ENCODE results near the gene CABP4.

The CABP4 gene

DNA sequence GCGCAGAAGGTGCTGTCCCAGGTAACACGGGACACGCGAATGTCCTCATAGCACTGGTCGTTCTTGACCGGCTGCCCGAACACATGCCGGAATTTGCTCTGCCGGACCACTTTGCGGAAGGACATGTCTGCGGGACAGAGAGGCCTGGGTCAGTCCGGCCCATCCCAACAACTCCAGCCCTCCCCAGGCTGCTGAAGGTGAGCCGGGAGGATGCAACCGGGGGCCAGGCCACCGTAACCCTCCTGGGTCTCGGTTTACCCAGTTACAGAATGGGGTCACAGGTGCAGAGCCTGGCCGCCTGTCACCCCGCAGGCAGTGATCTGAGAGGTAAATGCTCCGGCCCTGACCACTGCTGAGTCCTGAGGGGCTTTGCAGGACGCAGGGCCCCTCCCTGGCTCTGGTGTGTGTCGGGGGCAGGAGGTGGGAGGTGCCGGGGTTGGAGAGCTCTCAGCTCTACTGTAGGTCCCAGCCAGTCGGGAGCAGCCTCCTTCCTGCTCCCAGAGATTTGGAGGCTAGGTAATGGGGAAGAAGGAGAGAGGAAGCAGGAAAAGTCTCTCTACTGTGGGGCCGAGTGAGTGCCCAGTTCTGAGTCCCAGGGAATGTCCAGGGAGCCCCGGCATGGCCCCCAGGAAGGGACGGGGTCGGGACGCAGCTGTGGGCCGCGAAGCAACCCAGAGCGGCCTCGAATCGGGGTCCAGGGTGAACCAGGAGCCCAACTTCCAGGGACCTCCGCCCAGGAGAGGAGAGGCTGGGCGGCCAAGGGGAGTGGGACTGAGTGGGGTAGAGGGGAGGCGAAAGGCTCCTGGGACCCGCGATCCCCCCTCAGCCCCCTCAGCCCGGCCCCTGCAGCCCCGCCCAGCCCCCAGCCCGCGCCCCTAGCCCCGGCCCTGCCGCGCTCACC, 12.4 kb upstream of the CABP4 start:
- TF ChIP-seq, protein P1, sequence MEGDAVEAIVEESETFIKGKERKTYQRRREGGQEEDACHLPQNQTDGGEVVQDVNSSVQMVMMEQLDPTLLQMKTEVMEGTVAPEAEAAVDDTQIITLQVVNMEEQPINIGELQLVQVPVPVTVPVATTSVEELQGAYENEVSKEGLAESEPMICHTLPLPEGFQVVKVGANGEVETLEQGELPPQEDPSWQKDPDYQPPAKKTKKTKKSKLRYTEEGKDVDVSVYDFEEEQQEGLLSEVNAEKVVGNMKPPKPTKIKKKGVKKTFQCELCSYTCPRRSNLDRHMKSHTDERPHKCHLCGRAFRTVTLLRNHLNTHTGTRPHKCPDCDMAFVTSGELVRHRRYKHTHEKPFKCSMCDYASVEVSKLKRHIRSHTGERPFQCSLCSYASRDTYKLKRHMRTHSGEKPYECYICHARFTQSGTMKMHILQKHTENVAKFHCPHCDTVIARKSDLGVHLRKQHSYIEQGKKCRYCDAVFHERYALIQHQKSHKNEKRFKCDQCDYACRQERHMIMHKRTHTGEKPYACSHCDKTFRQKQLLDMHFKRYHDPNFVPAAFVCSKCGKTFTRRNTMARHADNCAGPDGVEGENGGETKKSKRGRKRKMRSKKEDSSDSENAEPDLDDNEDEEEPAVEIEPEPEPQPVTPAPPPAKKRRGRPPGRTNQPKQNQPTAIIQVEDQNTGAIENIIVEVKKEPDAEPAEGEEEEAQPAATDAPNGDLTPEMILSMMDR (conservative IDR thresholded peaks at IDR 0.05; ENCODE audit: low read depth, low read length), result no peak
- H3K4me3 ChIP-seq (ENCODE audit: low read length), result peak overlapping the region; percentile 78
- no peak for DNase-seq (ENCODE audit: low read depth)

DNA sequence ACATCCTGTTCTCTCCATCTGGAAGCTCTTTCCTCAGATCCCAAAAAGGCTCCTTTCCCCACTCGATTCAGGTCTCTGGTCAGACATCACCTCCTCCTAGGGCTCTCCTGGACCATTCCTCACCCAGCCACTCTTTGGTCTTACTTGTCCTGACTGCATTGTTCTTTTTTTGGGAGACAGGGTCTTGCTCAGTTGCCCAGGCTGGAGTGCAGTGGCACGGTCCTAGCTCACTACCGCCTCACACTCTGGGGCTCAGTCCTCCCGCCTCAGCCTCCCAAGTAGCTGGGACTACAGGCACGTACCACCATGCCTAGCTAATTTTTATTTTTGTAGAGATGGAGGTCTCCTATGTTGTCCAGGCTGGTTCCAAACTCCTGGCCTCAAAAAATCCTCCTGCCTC, 9.6 kb upstream of the CABP4 start:
- no peak overlapping the region for H3K4me3 ChIP-seq (ENCODE audit: low read length)
- TF ChIP-seq, protein P1 (conservative IDR thresholded peaks at IDR 0.05; ENCODE audit: low read depth, low read length), result no peak
- no peak for DNase-seq (ENCODE audit: low read depth)

DNA sequence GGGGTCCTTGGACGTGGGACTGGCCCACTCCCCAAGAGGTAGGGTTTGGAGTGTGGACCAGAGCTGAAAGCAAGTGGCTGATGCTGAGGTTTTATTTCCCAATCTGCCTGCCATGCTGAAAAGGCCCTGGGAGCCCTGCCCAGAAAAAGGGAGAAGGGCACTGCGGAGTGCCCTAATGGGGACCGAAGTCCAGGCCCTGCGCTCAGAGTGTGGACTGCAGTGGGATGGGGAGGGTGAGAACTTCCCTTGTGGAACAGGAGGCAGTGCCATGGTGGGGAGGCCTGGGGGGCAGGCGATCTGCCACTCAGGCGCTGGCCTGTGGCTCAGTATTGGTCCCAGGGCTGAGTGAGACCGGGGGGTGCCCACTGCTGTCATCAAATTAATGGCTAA, 6.9 kb upstream of the CABP4 start:
- H3K4me3 ChIP-seq (ENCODE audit: low read length), result no peak overlapping the region
- TF ChIP-seq, protein P1 (conservative IDR thresholded peaks at IDR 0.05; ENCODE audit: low read depth, low read length), result no peak
- no peak for DNase-seq (ENCODE audit: low read depth)

DNA sequence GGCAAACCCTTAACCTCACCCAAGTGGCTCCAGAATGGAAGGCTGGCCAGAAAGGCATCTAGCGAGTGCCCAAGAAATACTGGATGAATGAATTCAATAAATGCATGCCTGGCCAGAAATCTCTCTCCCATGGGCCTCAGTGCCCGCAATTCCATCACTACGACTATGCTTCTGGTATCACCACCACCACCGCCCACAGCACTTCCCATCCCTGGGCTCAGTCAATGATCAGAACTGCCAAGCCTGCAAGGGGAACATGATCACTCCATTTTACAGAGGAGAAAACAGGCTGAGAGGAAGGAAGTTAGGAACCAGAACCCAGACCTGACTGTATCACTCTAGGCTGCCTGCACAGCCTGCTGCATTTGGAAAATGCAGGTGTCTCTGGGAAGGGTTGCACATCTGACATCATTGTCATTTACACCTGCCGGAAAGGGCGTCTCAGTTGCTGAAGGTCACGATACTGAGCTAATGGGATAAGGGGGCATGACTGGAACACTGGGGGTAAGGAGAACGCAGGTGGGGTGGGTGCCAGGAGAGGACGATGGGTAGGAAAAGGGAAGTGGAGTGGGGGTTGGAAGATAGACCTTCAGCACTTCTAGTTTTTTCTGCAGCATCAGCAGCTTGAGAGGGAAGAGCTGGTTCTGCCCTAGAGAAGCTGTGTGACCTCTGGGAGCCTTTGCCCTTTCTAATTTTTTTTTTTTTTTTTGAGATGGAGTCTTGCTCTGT, 5.9 kb upstream of the CABP4 start:
- TF ChIP-seq, protein P1 (conservative IDR thresholded peaks at IDR 0.05; ENCODE audit: low read depth, low read length), result no peak
- DNase-seq (ENCODE audit: low read depth), result no peak
- H3K4me3 ChIP-seq (ENCODE audit: low read length), result no peak overlapping the region

DNA sequence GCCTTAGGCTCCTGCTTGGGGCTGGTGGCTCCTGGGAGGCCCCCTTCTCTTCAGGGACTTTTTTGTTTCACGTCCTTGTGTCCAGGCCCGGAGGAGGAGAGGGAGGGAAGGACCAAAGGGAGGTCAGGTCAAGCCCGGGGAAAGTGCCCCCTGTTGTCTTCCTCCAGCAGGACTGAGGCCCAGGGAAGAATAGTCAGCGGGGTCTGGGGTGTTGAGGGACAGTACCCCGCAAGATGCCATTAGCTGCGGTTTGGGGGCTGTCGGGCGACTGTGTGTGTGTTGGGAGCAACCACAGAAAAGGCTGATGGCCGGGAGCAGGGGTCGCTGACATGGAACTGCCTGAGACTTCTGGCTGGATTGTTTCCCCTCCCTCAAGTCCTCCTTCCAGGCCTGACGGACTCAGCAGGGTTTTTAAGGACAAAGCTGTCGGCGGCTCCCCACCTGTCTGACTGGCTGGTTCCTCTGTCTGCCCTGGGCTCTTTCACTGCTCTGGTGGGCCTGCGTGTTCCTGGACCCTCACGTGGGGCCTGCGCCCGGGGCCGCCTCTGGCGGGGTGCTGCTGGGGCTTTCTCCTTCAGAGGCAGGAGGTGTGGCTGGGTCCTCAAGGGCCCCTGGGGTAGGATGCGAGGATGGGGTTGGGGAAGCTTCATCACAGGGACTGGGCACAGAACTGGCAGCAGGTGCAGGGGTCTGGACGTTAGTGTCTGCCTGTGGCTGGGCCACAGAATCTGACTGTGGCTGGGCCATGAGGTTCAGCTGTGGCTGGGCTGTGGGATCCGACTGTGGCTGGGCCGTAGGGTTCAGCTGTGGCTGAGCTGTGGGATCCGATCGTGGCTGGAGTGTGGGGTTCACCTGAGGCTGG, 4.1 kb upstream of the CABP4 start:
- no peak overlapping the region for H3K4me3 ChIP-seq (ENCODE audit: low read length)
- TF ChIP-seq, protein P1 (conservative IDR thresholded peaks at IDR 0.05; ENCODE audit: low read depth, low read length), result no peak
- no peak for DNase-seq (ENCODE audit: low read depth)

DNA sequence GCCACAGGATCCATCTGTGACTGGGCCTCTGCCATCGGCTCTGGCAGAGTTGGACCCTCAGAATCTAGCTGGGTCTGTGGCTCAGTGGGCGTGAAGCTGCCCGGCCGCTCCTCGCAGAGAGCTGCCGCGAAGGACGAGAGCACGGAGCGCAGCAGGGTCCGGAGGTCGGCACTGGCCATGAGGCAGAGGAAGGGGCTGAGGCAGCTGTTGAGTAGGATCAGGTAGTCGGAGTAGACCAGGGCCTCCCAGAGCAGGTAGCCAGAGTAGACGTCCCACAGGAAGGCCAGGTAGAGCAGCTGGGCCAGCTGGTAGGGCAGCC, 3.5 kb upstream of the CABP4 start:
- DNase-seq (ENCODE audit: low read depth), result no peak
- TF ChIP-seq, protein P1 (conservative IDR thresholded peaks at IDR 0.05; ENCODE audit: low read depth, low read length), result no peak

More for the DNA sequence above, 3.5 kb upstream of the CABP4 start:
- H3K4me3 ChIP-seq (ENCODE audit: low read length), result no peak overlapping the region
